Smooth muscle cell (in vitro differentiated cells): ENCODE data around the gene AKAP6. TPM values are rescaled to one million over a fixed set of nuclear protein-coding genes. Genes with fewer than 3 reads are reported as not detected.

Experiments
- DNase-seq: peaks from one replicate; lab custom pipeline; 2025; ENCODE audit not compliant: unreplicated experiment; lab: John Stamatoyannopoulos, UW
- H2AFZ ChIP-seq: fragments of 200-600 bp; sonication (generic); 2 replicates; pipeline ENCODE4 v1.6.0; 2016; ENCODE audit warnings: antibody characterized with exemption, low read depth, mild to moderate bottlenecking
- H3F3A ChIP-seq: fragments of 200-600 bp; sonication (generic); 2 replicates; pipeline ENCODE4 v1.6.0; 2017; ENCODE audit warnings: antibody characterized with exemption, low read depth
- H3K27ac ChIP-seq: fragments of 200-600 bp; sonication (generic); 2 replicates; pipeline ENCODE4 v1.5.1; 2016; ENCODE audit warnings: low read depth, mild to moderate bottlenecking
- H3K27me3 ChIP-seq: fragments of 200-600 bp; sonication (generic); 2 replicates; pipeline ENCODE4 v1.6.1; 2016; ENCODE audit warnings: low read depth, mild to moderate bottlenecking
- H3K36me3 ChIP-seq: fragments of 200-600 bp; sonication (generic); 2 replicates; pipeline ENCODE4 v1.5.1; 2016; ENCODE audit warnings: low read depth
- H3K4me1 ChIP-seq: fragments of 200-600 bp; sonication (generic); 2 replicates; pipeline ENCODE4 v1.5.1; 2016; ENCODE audit warnings: low read depth
- H3K4me2 ChIP-seq: fragments of 200-600 bp; sonication (generic); 2 replicates; pipeline ENCODE4 v1.6.0; 2016; ENCODE audit warnings: mild to moderate bottlenecking
- H3K4me3 ChIP-seq: fragments of 200-600 bp; sonication (generic); 2 replicates; pipeline ENCODE4 v1.5.1; 2016; ENCODE audit warnings: mild to moderate bottlenecking
- H3K79me2 ChIP-seq: fragments of 200-600 bp; sonication (generic); 2 replicates; pipeline ENCODE4 v1.6.0; 2016; ENCODE audit warnings: low read depth, mild to moderate bottlenecking
- H3K9ac ChIP-seq: fragments of 200-600 bp; sonication (generic); 2 replicates; pipeline ENCODE4 v1.6.0; 2016; ENCODE audit warnings: low read depth
- H3K9me3 ChIP-seq: fragments of 200-600 bp; sonication (generic); replicated peaks from 2 replicates; pipeline ENCODE4 v1.5.1; 2016; ENCODE audit warnings: low read depth
- H4K20me1 ChIP-seq: fragments of 200-600 bp; sonication (generic); 2 replicates; pipeline ENCODE4 v1.6.0; 2016; ENCODE audit warnings: low read depth
- CTCF ChIP-seq: fragments of 200-600 bp; sonication (generic); IDR thresholded peaks from 2 replicates; pipeline ENCODE4 v1.5.1; 2017; ENCODE audit warnings: borderline replicate concordance, mild to moderate bottlenecking, antibody characterized with exemption; ENCODE audit not compliant: insufficient read depth, poor library complexity, severe bottlenecking
- WGBS: methylation state at CpG from one replicate; pipeline ENCODE4 v1.1.7; 2016; ENCODE audit warnings: low lambda C conversion rate; 5-methylcytosine and 5-hydroxymethylcytosine counted together
- polyA plus RNA-seq: library from polyadenylated mRNA; unstranded; fragments of >200 nt; fragmentation: Nextera tagmentation; extraction: Ambion mirVana; gene quantifications from 2 replicates; pipeline ENCODE4 v1.2.1, GENCODE V29; 2016
- total RNA-seq: library from RNA; depleted of rRNA; stranded (reverse); fragments of >200 nt; gene quantifications from 2 replicates; pipeline ENCODE4 v1.2.3, GENCODE V29; 2014

The AKAP6 gene
- total and polyA plus RNA-seq, 2 experiments from 2014 or later = 1.3 to 6.4 TPM

- TF ChIP-seq CTCF = no peak
- no peak overlapping the region for H3K9ac ChIP-seq
- H3K4me3 ChIP-seq = no peak overlapping the region
- no peak overlapping the region for H2AFZ ChIP-seq
- WGBS = 79% methylated on average over 1 of the region's 1 CpG
- H3K79me2 ChIP-seq = no peaks in the 10 kb centered on the region
- no peak overlapping the region for H3K4me2 ChIP-seq
- DNase-seq = no peak
- no peaks in the 10 kb centered on the region for H3K27me3 ChIP-seq
- no peak overlapping the region for H3K27ac ChIP-seq
- no peaks in the 10 kb centered on the region for H4K20me1 ChIP-seq
- H3K4me1 ChIP-seq = no peaks in the 10 kb centered on the region
- no peaks in the 10 kb centered on the region for H3K36me3 ChIP-seq
- no peaks in the 10 kb centered on the region for H3F3A ChIP-seq
- no peaks in the 10 kb centered on the region for H3K9me3 ChIP-seq
These were observed 152.6 kb downstream of the AKAP6 start for GRCh38 chr14:32481707-32482106.

GRCh38 chr14:32491416-32492016 lies 162.4 kb downstream of the AKAP6 start:
- Histone ChIP-seq H3K79me2 (no peaks in the 10 kb centered on the region), H3K4me1 (peaks cover 5% of the 10 kb centered on the region), H3K4me3 (no peak overlapping the region), H3K4me2 (no peak overlapping the region), H3K9me3 (no peaks in the 10 kb centered on the region), H3F3A (no peaks in the 10 kb centered on the region), H2AFZ (no peak overlapping the region), H3K9ac (no peak overlapping the region), H3K27ac (no peak overlapping the region), H3K36me3 (no peaks in the 10 kb centered on the region), H4K20me1 (no peaks in the 10 kb centered on the region), H3K27me3 (no peaks in the 10 kb centered on the region)
- no peak for TF ChIP-seq CTCF
- no peak for DNase-seq
- WGBS = 94% methylated on average over 3 of the region's 3 CpGs

GRCh38 chr14:32492457-32492856 lies 163.4 kb downstream of the AKAP6 start:
- H3K27ac ChIP-seq = no peak overlapping the region
- no peaks in the 10 kb centered on the region for H3K27me3 ChIP-seq
- no peaks in the 10 kb centered on the region for H3F3A ChIP-seq
- no peak for DNase-seq
- peaks cover 5% of the 10 kb centered on the region for H3K4me1 ChIP-seq
- H3K4me2 ChIP-seq = peak overlapping the region; percentile 16
- TF ChIP-seq CTCF = no peak
- H3K36me3 ChIP-seq = no peaks in the 10 kb centered on the region
- no peak overlapping the region for H2AFZ ChIP-seq
- H3K4me3 ChIP-seq = no peak overlapping the region
- no peaks in the 10 kb centered on the region for H3K79me2 ChIP-seq
- no peak overlapping the region for H3K9ac ChIP-seq
- no peaks in the 10 kb centered on the region for H4K20me1 ChIP-seq
- H3K9me3 ChIP-seq = no peaks in the 10 kb centered on the region
